Endodermal cell (in vitro differentiated cells): Measurements from ENCODE around the gene TATDN3. TPM values are rescaled to one million over a fixed set of nuclear protein-coding genes. Genes with fewer than 3 reads are reported as not detected.
A peak's percentile ranks its signal among the peaks of the same experiment; 100 is the strongest.

Experiments
- DNase-seq: peaks from one replicate; pipeline ENCODE4 v3.0.0-alpha.2; 2017
- H3K27ac ChIP-seq: 2 replicates; pipeline ENCODE4 v1.5.1; 2013; ENCODE audit warnings: mild to moderate bottlenecking, low read depth, low read length, moderate library complexity
- H3K27me3 ChIP-seq: 2 replicates; pipeline ENCODE4 v1.6.1; 2013; ENCODE audit warnings: mild to moderate bottlenecking, low read length, moderate library complexity; ENCODE audit not compliant: insufficient read depth, control insufficient read depth, poor library complexity, severe bottlenecking
- H3K36me3 ChIP-seq: 2 replicates; pipeline ENCODE4 v1.7.0; 2013; ENCODE audit warnings: mild to moderate bottlenecking, low read length, moderate library complexity; ENCODE audit not compliant: control insufficient read depth, insufficient read depth
- H3K4me1 ChIP-seq: one replicate; pipeline ENCODE4 v1.7.0; 2013; ENCODE audit warnings: low read length; ENCODE audit not compliant: control insufficient read depth, insufficient read depth
- H3K4me3 ChIP-seq: 2 replicates; pipeline ENCODE4 v1.5.1; 2013; ENCODE audit warnings: mild to moderate bottlenecking, low read length, moderate library complexity
- H3K9ac ChIP-seq: 2 replicates; pipeline ENCODE4 v1.6.1; 2013; ENCODE audit warnings: mild to moderate bottlenecking, low read length, moderate library complexity; ENCODE audit not compliant: poor library complexity, severe bottlenecking; ENCODE audit errors: extremely low read depth
- H3K9me3 ChIP-seq: 2 replicates; pipeline ENCODE4 v1.6.1; 2013; ENCODE audit warnings: mild to moderate bottlenecking, low read length, moderate library complexity; ENCODE audit not compliant: control insufficient read depth
- H3K27ac Mint-ChIP-seq: 2 replicates; pipeline ENCODE4 v1.8.0; 2020; ENCODE audit warnings: mixed read lengths
- H3K27me3 Mint-ChIP-seq: 2 replicates; pipeline ENCODE4 v1.8.0; 2021; ENCODE audit warnings: mild to moderate bottlenecking, mixed read lengths; ENCODE audit not compliant: insufficient read depth
- H3K36me3 Mint-ChIP-seq: 2 replicates; pipeline ENCODE4 v1.8.0; 2020; ENCODE audit warnings: low read depth, mixed read lengths
- H3K4me1 Mint-ChIP-seq: 2 replicates; pipeline ENCODE4 v1.8.0; 2020; ENCODE audit warnings: mixed read lengths
- H3K4me3 Mint-ChIP-seq: 2 replicates; pipeline ENCODE4 v1.8.0; 2020; ENCODE audit warnings: mild to moderate bottlenecking, moderate library complexity, mixed read lengths
- H3K9me3 Mint-ChIP-seq: 2 replicates; pipeline ENCODE4 v1.8.0; 2020; ENCODE audit warnings: mild to moderate bottlenecking, mixed read lengths
- CTCF ChIP-seq: fragments of 200-600 bp; sonication (generic); conservative IDR thresholded peaks from 2 replicates; pipeline ENCODE4 v1.5.0; 2021; ENCODE audit warnings: antibody characterized with exemption, mild to moderate bottlenecking
- WGBS, 2 experiments: methylation state at CpG; one replicate each; pipeline versions ENCODE4 v1.1.5 to v1.1.7; 2013; ENCODE audit warnings: missing lambda C conversion rate in 2 of 2, mixed read lengths in 1 of 2; ENCODE audit not compliant: insufficient coverage in 1 of 2, insufficient read length in 1 of 2; 5-methylcytosine and 5-hydroxymethylcytosine counted together
- total RNA-seq, 2 donors: library from RNA; stranded (reverse); fragmentation: NEBNext Ultra II Directional in 1 of 2; extraction: Animal tissue kit (Norgen Biotek cat#: 25700) in 1 of 2; gene quantifications; 2 replicates in 1 of 2; 3 replicates in 1 of 2; pipeline ENCODE4 v1.2.1, GENCODE V29; 2021

Gene TATDN3
- total RNA-seq, 2 donors from 2014 or later, result 14.9 to 26.3 TPM

GRCh38 chr1:212864201-212864600 lies 72.5 kb downstream of the TATDN3 start:
- Mint-ChIP-seq H3K27ac (no peak overlapping the region), H3K27me3 (no peaks in the 10 kb centered on the region), H3K9me3 (no peaks in the 10 kb centered on the region), H3K4me3 (no peak overlapping the region), H3K4me1 (peaks cover 3% of the 10 kb centered on the region), H3K36me3 (peaks cover 33% of the 10 kb centered on the region)
- Histone ChIP-seq H3K27ac (no peak overlapping the region), H3K9me3 (peaks cover 10% of the 10 kb centered on the region), H3K36me3 (peaks cover 85% of the 10 kb centered on the region), H3K4me1 (peaks cover 5% of the 10 kb centered on the region), H3K9ac (no peak overlapping the region), H3K4me3 (peak overlapping the region; percentile 88), H3K27me3 (no peaks in the 10 kb centered on the region)
- WGBS, 2 experiments, result 92% methylated on average over 3 to 4 of the region's 4 CpGs
- TF ChIP-seq CTCF, result no peak
- no peak for DNase-seq

Other genes with a start within 250 kb of the TATDN3 start
- 10 to 100 TPM; 12.6 to 24.0 TPM for gene ATF3, start 183.1 kb upstream of the TATDN3 start, total RNA-seq
- gene BATF3, start 92.1 kb upstream of the TATDN3 start, total RNA-seq, result 1 to 10 TPM; 1.5 to 4.0 TPM
- gene NSL1, start 117 bp upstream of the TATDN3 start, total RNA-seq, result 10 to 100 TPM; 47.6 to 57.7 TPM
- not detected for gene SPATA45, start 55.8 kb downstream of the TATDN3 start, total RNA-seq
- 10 to 100 TPM; 47.3 to 49.2 TPM for gene FLVCR1, start 66.4 kb downstream of the TATDN3 start, total RNA-seq
- gene VASH2, start 158.6 kb downstream of the TATDN3 start, total RNA-seq, result 10 to 100 TPM; 13.7 to 30.2 TPM
- gene ANGEL2, start 224.0 kb downstream of the TATDN3 start, total RNA-seq, result 10 to 100 TPM; 55.8 to 60.4 TPM